Measurements from ENCODE around the gene ANKRD52. TPM values are rescaled to one million over a fixed set of nuclear protein-coding genes. Genes with fewer than 3 reads are reported as not detected.
A peak's percentile ranks its signal among the peaks of the same experiment; 100 is the strongest.

Gene ANKRD52
- total and polyA plus RNA-seq, 2 donors (not counting 3 experiments of a cell fraction or from before 2014, with no cell fraction given) = 30.8 to 62.0 TPM

DNA sequence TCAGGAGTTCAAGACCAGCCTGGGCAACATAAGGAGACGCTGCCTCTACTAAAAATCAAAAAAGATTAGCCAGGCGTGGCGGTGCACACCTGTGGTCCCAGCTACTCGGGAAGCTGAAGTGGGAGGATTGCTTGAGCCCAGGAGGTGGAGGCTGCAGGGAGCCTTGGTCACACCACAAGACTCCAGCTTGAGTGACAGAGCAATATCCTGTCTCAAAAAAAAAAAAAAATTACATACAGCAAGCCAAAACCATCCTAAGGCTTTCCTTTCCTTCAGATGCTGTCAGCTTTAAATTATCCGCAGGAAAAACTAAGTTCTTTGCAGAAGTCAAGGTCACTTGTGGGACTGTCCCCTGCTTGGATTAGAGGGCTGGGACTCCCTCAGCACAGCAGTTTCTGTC is 40.6 kb upstream of the ANKRD52 start:
- dilution Hi-C loops (cut with MboI; ENCODE audit: extremely low pct_ligation_motif_present, low sequenced_read_pairs) (no loop called here), intact Hi-C loops (cut with micrococcal nuclease) (no loop called here)
- H3K27me3 ChIP-seq (ENCODE audit: control insufficient read depth in 2 of 2, insufficient read depth in 2 of 2, low read length in 2 of 2) = no peaks in the 10 kb centered on the region
- no peak overlapping the region for H2AFZ ChIP-seq (ENCODE audit: low read depth, low read length)
- peak overlapping the region; percentile 91 for H3K4me2 ChIP-seq (ENCODE audit: insufficient read depth, low read length)
- H3K4me1 ChIP-seq (ENCODE audit: control insufficient read depth, extremely low read depth, insufficient read depth, low read length) = peaks cover 26% of the 10 kb centered on the region
- no peaks in the 10 kb centered on the region for H3K9me3 ChIP-seq (replicated peaks; ENCODE audit: control insufficient read depth, insufficient read depth, low read length)
- no peak overlapping the region for H3K27ac ChIP-seq (ENCODE audit: insufficient read depth, low read depth, low read length)
- peaks cover 58% of the 10 kb centered on the region for H3K79me2 ChIP-seq (ENCODE audit: control insufficient read depth, insufficient read depth, low read length)
- peaks cover 0 to under 1% of the 10 kb centered on the region in 2 experiments for H3K36me3 ChIP-seq (ENCODE audit: control insufficient read depth in 2 of 2, extremely low read depth in 1 of 2, insufficient read depth in 2 of 2, low read length in 2 of 2)
- FAIRE-seq = no peak
- peak overlapping the region; percentile 59 for H3K9ac ChIP-seq (replicated peaks; ENCODE audit: extremely low read depth, insufficient read depth, low read length)
- peak overlapping the region; percentile 2 to 91 (median 88) for H3K4me3 ChIP-seq (replicated peaks in 1 of 3; ENCODE audit: insufficient read depth in 1 of 3, low read depth in 1 of 3, low read length in 3 of 3)
- no TSS peak for BruUV-seq (replicated peaks)
- no peak for DNase-seq (ENCODE audit: low read depth, low spot score)
- no peaks in the 10 kb centered on the region for H3K9me1 ChIP-seq (replicated peaks; ENCODE audit: control insufficient read depth, extremely low read depth, insufficient read depth, low read length)
- POLR2A ChIA-PET = no interaction called here
- CTCF ChIA-PET = interaction anchor here (2.2 kb wide), 2 partner anchors 18 to 165 kb away, joined by 6 read pairs; no protein-coding TSS in a partner anchor
- peaks cover 2% of the 10 kb centered on the region for H4K20me1 ChIP-seq (replicated peaks; ENCODE audit: control insufficient read depth, extremely low read depth, insufficient read depth, low read length)
- TF ChIP-seq POLR2A (IDR thresholded peaks at IDR 0.05; ENCODE audit: low read depth, low read length) (no peak), GATA2 (IDR thresholded peaks at IDR 0.05; ENCODE audit: insufficient read depth, insufficient read length, low read depth, low read length) (no peak), FOS (IDR thresholded peaks at IDR 0.05; ENCODE audit: borderline replicate concordance, insufficient read depth, low read length) (no peak), POLR2AphosphoS5 (IDR thresholded peaks at IDR 0.05; ENCODE audit: insufficient read depth, low read depth, low read length) (no peak), EZH2 (IDR thresholded peaks at IDR 0.05; ENCODE audit: borderline replicate concordance, low read depth, low read length, severe bottlenecking) (no peak), MYC (IDR thresholded peaks at IDR 0.05; ENCODE audit: low read depth, low read length) (no peak), JUN (IDR thresholded peaks at IDR 0.05; ENCODE audit: borderline replicate concordance, insufficient read depth, insufficient read length, low read depth) (no peak)
- TF ChIP-seq, protein P1, sequence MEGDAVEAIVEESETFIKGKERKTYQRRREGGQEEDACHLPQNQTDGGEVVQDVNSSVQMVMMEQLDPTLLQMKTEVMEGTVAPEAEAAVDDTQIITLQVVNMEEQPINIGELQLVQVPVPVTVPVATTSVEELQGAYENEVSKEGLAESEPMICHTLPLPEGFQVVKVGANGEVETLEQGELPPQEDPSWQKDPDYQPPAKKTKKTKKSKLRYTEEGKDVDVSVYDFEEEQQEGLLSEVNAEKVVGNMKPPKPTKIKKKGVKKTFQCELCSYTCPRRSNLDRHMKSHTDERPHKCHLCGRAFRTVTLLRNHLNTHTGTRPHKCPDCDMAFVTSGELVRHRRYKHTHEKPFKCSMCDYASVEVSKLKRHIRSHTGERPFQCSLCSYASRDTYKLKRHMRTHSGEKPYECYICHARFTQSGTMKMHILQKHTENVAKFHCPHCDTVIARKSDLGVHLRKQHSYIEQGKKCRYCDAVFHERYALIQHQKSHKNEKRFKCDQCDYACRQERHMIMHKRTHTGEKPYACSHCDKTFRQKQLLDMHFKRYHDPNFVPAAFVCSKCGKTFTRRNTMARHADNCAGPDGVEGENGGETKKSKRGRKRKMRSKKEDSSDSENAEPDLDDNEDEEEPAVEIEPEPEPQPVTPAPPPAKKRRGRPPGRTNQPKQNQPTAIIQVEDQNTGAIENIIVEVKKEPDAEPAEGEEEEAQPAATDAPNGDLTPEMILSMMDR (IDR thresholded peaks at IDR 0.05; ENCODE audit: extremely low read depth in 1 of 2, insufficient read depth in 1 of 2, low read depth in 1 of 2, low read length in 2 of 2) = no peak
- TF ChIP-seq, protein P2, sequence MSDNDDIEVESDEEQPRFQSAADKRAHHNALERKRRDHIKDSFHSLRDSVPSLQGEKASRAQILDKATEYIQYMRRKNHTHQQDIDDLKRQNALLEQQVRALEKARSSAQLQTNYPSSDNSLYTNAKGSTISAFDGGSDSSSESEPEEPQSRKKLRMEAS (IDR thresholded peaks at IDR 0.05; ENCODE audit: insufficient read depth, insufficient read length) = no peak
